DMS114 treated with DMSO at 0.1 percent for 48 hours (cell line): ENCODE results near the gene FHIT.
"Not testable (repeated sequence)": the region's sequence is repeated elsewhere in the genome, so short reads cannot be mapped to it uniquely, and the experiment has no call there.

ENCODE experiments used
- DNase-seq: peaks from one replicate; lab custom pipeline; 2025; ENCODE audit not compliant: unreplicated experiment; lab: John Stamatoyannopoulos, UW

The FHIT gene

GRCh38 chr3:61227799-61228198, 23.5 kb downstream of the FHIT start:
- DNase-seq = no peak

- no peak for DNase-seq
Observed at GRCh38 chr3:61226166-61226686, 25.0 kb downstream of the FHIT start.

- no peak for DNase-seq
Observed at GRCh38 chr3:61224823-61225222, 26.4 kb downstream of the FHIT start.

- no peak for DNase-seq
Observed at GRCh38 chr3:61223451-61223850, 27.8 kb downstream of the FHIT start.

GRCh38 chr3:61222467-61222866, 28.8 kb downstream of the FHIT start:
- DNase-seq = no peak

- DNase-seq = no peak
Observed at GRCh38 chr3:61221759-61222362, 29.4 kb downstream of the FHIT start.

GRCh38 chr3:61218504-61218903, 32.7 kb downstream of the FHIT start:
- no peak for DNase-seq

GRCh38 chr3:61216171-61216570, 35.1 kb downstream of the FHIT start:
- DNase-seq = not testable (repeated sequence)

- DNase-seq = no peak
Observed at GRCh38 chr3:61202086-61202485, 49.2 kb downstream of the FHIT start.

GRCh38 chr3:61201071-61201470, 50.2 kb downstream of the FHIT start:
- no peak for DNase-seq

GRCh38 chr3:61200270-61200669, 51.0 kb downstream of the FHIT start:
- no peak for DNase-seq

GRCh38 chr3:61199843-61200242, 51.4 kb downstream of the FHIT start:
- no peak for DNase-seq

GRCh38 chr3:61194892-61195538, 56.2 kb downstream of the FHIT start:
- DNase-seq = no peak

GRCh38 chr3:61192222-61192621, 59.0 kb downstream of the FHIT start:
- DNase-seq = no peak

GRCh38 chr3:61190205-61190604, 61.0 kb downstream of the FHIT start:
- DNase-seq = not testable (repeated sequence)

- DNase-seq = no peak
Observed at GRCh38 chr3:61186030-61186429, 65.2 kb downstream of the FHIT start.

- DNase-seq = no peak
Observed at GRCh38 chr3:61184956-61185355, 66.3 kb downstream of the FHIT start.

GRCh38 chr3:61182662-61183061, 68.6 kb downstream of the FHIT start:
- DNase-seq = no peak

GRCh38 chr3:61181874-61182273, 69.4 kb downstream of the FHIT start:
- no peak for DNase-seq

GRCh38 chr3:61180206-61180605, 71.0 kb downstream of the FHIT start:
- no peak for DNase-seq

GRCh38 chr3:61178167-61178566, 73.1 kb downstream of the FHIT start:
- DNase-seq = no peak

GRCh38 chr3:61177450-61177849, 73.8 kb downstream of the FHIT start:
- no peak for DNase-seq

GRCh38 chr3:61173676-61174075, 77.6 kb downstream of the FHIT start:
- DNase-seq = no peak
